T-helper 1 cell (primary cell): ENCODE results near the gene SERPINB6.
"Not testable (repeated sequence)": the region's sequence is repeated elsewhere in the genome, so short reads cannot be mapped to it uniquely, and the experiment has no call there.

ENCODE experiments used
- DNase-seq, 5 donors: peaks; one replicate each; pipeline ENCODE4 v3.0.0-alpha.2; 2012 to 2020

The SERPINB6 gene

GRCh38 chr6:2911171-2911570 lies 60.2 kb downstream of the SERPINB6 start:
- no peak for DNase-seq

- DNase-seq, result no peak
These were observed 61.6 kb downstream of the SERPINB6 start for GRCh38 chr6:2909718-2910117.

DNA sequence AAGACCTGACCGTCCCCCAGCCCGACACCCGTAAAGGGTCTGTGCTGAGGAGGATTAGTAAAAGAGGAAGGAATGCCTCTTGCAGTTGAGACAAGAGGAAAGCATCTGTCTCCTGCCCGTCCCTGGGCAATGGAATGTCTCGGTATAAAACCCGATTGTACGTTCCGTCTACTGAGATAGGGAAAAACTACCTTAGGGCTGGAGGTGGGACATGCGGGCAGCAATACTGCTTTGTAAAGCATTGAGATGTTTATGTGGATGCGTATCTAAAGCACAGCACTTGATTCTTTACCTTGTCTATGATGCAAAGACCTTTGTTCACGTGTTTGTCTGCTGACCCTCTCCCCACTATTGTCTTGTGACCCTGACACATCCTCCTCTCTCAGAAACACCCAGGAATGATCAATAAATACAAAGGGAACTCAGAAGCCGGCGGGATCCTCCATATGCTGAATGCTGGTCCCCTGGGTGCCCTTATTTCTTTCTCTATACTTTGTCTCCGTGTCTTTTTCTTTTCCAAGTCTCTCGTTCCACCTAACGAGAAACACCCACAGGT lies 62.2 kb downstream of the SERPINB6 start:
- DNase-seq, result not testable (repeated sequence)

DNA sequence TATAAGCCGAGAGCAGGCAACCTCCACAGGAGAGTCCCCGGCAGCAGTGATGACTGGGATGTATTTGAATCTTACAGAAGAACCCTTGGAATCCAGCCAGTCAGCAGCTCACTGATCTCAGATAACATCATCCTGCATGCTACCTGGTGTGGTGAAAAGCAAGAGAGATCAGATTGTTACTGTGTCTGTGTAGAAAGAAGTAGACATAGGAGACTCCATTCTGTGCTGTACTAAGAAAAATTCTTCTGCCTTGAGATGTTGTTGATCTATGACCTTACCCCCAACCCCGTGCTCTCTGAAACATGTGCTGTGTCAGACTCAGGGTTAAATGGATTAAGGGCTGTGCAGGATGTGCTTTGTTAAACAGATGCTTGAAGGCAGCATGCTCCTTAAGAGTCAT lies 62.9 kb downstream of the SERPINB6 start:
- not testable (repeated sequence) for DNase-seq

GRCh38 chr6:2903411-2904185 lies 67.8 kb downstream of the SERPINB6 start:
- not testable (repeated sequence) for DNase-seq

DNA sequence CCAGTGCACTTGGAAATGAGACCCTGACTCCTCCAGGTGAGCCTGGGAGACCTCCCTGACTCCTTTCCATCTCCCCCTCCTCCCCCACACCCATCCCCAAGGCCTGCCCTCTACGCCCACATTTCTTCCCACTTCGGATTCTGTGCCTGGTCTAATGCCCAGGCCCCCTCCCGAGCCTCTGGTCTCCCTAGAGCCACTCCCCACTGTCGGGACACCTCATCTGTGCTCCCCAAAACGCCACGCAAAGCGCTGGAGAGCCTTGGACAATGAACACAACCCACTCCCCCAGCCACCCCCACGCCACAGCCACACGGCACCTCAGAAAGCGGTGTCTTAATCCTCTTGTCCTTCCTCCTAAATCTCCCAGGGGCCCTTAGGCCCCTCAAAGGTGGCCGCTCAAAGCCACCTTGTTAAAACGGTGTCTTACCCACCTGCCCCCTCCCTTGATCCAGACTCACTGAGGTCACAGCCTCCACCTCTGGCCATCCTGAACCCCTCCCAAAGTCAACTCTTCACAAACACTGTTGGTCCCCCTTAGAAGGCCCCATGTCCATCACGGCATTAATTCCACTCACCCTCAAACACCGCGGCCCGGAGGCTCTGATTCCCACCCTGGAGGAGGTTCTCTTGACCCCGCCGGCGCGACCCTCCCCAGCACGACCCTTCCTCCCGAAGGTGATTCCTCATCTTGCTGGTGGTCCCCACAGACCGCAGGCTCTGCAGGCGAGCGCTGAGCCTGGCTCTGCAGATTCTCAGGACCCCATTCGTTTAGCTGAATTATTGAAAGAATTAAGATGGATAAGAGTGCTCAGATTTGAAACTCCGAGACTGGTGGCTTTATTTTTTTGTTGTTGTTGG lies 69.5 kb downstream of the SERPINB6 start:
- DNase-seq, result not testable (repeated sequence)

DNA sequence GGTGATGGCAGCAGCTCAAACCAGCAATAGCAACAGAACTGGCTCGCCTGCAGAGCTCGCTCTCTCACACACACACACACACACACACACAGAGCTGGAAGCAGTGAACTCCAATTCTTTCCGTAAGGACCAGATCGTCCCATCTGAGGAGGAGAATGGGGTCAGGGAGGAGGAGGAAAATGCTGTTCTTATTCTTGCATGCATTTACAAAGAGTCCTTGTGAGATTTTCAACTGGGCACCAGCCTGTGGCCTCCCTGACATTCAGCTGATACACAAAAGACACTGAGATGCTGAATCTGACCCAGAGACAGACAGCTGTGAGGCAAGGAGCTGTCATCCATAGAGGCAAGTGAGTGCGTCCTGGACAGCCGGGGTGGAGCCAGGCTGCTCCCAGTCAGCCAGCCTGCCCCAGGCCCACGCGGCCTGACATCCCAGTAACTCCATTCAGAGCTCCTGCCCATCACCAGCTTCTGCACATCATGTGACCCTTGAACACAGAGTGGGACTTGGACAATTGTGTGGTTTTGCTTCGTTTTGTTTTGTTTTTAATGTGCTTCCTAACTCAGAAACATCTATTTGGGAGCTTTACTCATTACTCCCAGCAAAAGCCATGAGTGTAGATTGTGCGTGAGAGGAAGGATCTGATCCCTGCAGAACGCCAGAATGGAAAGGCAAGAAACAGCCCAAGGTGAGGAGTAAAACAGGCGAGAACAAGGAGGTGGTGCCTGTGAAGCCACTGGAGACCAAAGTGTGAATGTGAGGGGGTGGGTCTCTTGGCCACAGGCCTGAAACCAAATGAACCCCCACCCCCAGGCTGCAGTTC lies 70.3 kb downstream of the SERPINB6 start:
- DNase-seq, result no peak

DNA sequence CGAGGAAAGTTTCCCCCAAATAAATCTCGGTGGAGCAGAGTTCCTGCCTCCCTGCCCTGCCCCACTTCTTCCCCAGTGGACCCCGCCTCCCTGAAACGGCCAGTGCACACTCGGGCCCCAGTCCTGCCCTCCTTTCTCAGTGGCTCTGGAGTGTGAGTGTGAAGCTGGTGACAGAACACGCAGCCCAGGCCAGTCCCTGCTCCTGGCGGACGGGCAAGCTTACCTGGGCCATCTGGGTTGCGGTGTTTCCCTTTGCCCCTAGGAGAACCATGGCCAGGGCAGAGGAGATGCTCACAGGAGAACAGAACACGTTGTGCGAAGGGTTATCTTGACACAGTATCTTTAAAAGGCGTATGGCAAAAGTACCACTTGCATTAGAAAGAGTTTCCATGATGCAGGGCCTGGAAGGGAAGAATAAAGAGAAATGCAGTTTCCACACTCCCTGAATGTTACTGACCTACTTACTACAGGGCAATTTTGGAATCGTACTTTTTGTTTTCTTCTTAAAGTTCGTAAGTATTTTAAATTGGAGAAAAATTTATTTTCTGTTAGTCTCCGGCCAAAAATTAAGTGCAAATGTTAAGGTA lies 71.1 kb downstream of the SERPINB6 start:
- DNase-seq, result no peak

GRCh38 chr6:2899596-2899995 lies 71.8 kb downstream of the SERPINB6 start:
- peak in 1 of 5 donors; percentile 70 for DNase-seq
